AG10803 (cell line): ENCODE data around the gene STAT3.
"Not testable (repeated sequence)": the region's sequence is repeated elsewhere in the genome, so short reads cannot be mapped to it uniquely, and the experiment has no call there.

ENCODE experiments used
- DNase-seq: peaks from one replicate; pipeline ENCODE4 v3.0.0; 2010; ENCODE audit warnings: low read depth
- H3K4me3 ChIP-seq: 2 replicates; pipeline ENCODE4 v1.5.1; 2011; ENCODE audit warnings: mild to moderate bottlenecking, low read length, control low read depth
- TF ChIP-seq, protein P1 (sequence below): conservative IDR thresholded peaks from 2 replicates; pipeline ENCODE4 v1.5.1; 2011; ENCODE audit warnings: mild to moderate bottlenecking, low read length, control low read depth, inconsistent platforms

Gene STAT3

DNA sequence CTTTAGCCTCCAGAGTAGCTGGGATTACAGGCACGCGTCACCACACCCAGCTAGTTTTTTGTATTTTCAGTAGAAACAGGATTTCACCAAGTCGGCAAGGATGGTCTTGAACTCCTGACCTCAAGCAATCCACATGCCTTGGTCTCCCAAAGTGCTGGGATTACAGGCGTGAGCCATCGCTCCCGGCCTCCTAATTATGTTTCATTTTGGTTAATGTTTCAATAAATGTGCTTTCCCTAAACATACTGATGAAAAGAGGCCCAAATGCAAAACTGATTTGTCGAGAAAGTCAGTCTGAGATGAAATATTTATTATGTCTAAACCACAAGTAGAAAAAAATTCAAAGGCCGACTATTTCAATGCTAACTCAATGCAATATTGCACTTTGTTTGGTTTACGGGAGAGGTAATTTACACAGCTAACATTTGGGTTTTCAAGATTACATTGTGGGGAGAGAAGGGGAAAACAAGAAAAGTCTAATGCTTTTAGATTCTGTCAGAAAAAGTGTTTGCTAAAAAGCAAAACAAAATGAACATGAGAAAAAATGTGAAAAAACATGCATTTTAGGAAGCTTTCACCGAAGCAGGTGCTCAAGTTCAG is 9.8 kb downstream of the STAT3 start:
- peak; percentile 51 for DNase-seq
- peak overlapping the region; percentile 48 for H3K4me3 ChIP-seq
- TF ChIP-seq, protein P1, sequence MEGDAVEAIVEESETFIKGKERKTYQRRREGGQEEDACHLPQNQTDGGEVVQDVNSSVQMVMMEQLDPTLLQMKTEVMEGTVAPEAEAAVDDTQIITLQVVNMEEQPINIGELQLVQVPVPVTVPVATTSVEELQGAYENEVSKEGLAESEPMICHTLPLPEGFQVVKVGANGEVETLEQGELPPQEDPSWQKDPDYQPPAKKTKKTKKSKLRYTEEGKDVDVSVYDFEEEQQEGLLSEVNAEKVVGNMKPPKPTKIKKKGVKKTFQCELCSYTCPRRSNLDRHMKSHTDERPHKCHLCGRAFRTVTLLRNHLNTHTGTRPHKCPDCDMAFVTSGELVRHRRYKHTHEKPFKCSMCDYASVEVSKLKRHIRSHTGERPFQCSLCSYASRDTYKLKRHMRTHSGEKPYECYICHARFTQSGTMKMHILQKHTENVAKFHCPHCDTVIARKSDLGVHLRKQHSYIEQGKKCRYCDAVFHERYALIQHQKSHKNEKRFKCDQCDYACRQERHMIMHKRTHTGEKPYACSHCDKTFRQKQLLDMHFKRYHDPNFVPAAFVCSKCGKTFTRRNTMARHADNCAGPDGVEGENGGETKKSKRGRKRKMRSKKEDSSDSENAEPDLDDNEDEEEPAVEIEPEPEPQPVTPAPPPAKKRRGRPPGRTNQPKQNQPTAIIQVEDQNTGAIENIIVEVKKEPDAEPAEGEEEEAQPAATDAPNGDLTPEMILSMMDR, result no peak

GRCh38 chr17:42373896-42374295 is 14.3 kb downstream of the STAT3 start:
- no peak for DNase-seq
- TF ChIP-seq, protein P1, result no peak
- H3K4me3 ChIP-seq, result no peak overlapping the region

DNA sequence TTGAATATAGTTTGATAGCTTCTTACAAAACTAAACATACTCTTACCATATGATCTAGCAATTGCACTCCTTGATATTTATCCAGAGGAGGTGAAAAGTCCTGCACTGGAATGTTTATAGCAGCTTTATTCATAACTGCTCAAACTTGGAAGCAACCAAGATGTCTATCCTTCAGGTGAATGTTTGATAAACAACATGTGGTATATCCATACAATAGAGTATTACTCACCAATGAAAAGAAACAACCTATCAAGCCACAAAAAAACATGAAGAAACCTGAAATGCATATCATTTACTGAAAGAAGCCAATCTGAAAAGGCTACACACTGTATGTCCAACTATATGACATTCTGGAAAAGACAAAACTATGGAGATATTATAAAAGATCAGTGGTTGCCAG is 16.1 kb downstream of the STAT3 start:
- H3K4me3 ChIP-seq, result no peak overlapping the region
- TF ChIP-seq, protein P1, result no peak
- DNase-seq, result no peak

- not testable (repeated sequence) for DNase-seq, H3K4me3 ChIP-seq
Measured at GRCh38 chr17:42368797-42369561, 19.3 kb downstream of the STAT3 start.

DNA sequence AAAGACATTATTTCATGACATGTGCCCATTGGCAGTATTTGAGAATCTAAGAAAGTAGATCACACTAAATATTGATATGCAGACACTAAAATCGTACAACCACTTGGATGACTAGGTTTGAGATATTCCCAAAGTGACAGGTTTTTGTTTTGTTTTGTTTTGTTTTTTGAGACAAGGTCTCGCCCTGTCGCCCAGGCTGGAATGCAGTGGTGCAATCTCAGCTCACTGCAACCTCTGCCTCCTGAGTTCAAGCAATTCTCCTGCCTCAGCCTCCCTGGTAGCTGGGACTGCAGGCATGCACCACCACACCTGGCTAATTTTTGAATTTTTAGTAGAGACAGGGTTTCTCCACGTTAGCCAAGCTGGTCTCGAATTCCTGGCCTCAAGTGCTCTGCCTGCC is 19.9 kb downstream of the STAT3 start:
- not testable (repeated sequence) for DNase-seq, H3K4me3 ChIP-seq

- not testable (repeated sequence) for DNase-seq, H3K4me3 ChIP-seq
Measured at GRCh38 chr17:42366176-42367023, 21.8 kb downstream of the STAT3 start.

DNA sequence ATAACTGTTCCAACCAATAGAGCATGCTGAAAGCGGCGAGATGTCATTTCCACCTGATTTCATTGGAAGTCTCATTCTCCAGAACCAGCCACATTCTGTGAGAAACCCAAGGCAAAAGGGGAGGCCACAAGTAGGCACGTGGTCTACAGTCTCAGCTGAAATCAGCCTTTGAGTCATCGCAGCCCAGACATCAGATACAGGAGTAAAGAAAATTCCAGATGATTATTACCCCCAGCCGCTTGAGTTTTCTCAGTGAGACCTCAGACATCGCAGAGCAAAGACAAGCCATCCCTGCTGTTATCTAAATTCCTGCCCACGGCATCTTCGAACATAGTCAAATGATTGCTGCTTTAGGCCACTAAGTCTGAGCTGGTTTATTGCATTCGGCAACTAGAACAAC is 23.1 kb downstream of the STAT3 start:
- TF ChIP-seq, protein P1, result no peak
- no peak overlapping the region for H3K4me3 ChIP-seq
- DNase-seq, result peak; percentile 58

GRCh38 chr17:42363767-42364585 is 24.3 kb downstream of the STAT3 start:
- H3K4me3 ChIP-seq, result no peak overlapping the region
- no peak for DNase-seq
- TF ChIP-seq, protein P1, result no peak
